ENCODE results near the gene GUCA1A.

- TF ChIP-seq, protein P1, sequence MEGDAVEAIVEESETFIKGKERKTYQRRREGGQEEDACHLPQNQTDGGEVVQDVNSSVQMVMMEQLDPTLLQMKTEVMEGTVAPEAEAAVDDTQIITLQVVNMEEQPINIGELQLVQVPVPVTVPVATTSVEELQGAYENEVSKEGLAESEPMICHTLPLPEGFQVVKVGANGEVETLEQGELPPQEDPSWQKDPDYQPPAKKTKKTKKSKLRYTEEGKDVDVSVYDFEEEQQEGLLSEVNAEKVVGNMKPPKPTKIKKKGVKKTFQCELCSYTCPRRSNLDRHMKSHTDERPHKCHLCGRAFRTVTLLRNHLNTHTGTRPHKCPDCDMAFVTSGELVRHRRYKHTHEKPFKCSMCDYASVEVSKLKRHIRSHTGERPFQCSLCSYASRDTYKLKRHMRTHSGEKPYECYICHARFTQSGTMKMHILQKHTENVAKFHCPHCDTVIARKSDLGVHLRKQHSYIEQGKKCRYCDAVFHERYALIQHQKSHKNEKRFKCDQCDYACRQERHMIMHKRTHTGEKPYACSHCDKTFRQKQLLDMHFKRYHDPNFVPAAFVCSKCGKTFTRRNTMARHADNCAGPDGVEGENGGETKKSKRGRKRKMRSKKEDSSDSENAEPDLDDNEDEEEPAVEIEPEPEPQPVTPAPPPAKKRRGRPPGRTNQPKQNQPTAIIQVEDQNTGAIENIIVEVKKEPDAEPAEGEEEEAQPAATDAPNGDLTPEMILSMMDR (conservative IDR thresholded peaks at IDR 0.05; ENCODE audit: low read length) = no peak
- no peak for TF ChIP-seq EZH2phosphoT487 (IDR thresholded peaks at IDR 0.05; ENCODE audit: borderline replicate concordance)
Measured at GRCh38 chr6:42212442-42212841, 39.3 kb downstream of the GUCA1A start.
